Thyroid gland (tissue), 4 donors: ENCODE measurements around the gene ETV6. TPM values are rescaled to one million over a fixed set of nuclear protein-coding genes. Genes with fewer than 3 reads are reported as not detected.

ENCODE experiments used
- DNase-seq, 2 donors: peaks; one replicate each; pipeline ENCODE4 v3.0.0-alpha.2; 2019
- H3K27ac ChIP-seq, 3 donors: fragments of 200-600 bp; sonication (generic); 1 replicate in 2 of 3; 2 replicates in 1 of 3; pipeline ENCODE4 v1.5.1; 2016 to 2019; ENCODE audit warnings: mild to moderate bottlenecking in 1 of 3, moderate library complexity in 1 of 3
- H3K27me3 ChIP-seq: fragments of 200-600 bp; sonication (generic); one replicate; pipeline ENCODE4 v1.5.1; 2019
- H3K36me3 ChIP-seq, 2 donors: fragments of 200-600 bp; sonication (generic); one replicate each; pipeline ENCODE4 v1.5.1; 2016 to 2019
- H3K4me1 ChIP-seq, 2 donors: fragments of 200-600 bp; sonication (generic); one replicate each; pipeline ENCODE4 v1.5.1; 2017 to 2019
- H3K4me3 ChIP-seq, 3 donors: fragments of 200-600 bp; sonication (generic); replicated peaks in 1 of 3; 1 replicate in 2 of 3; 2 replicates in 1 of 3; pipeline ENCODE4 v1.5.1; 2016; ENCODE audit warnings: mild to moderate bottlenecking in 1 of 3
- H3K9me3 ChIP-seq: fragments of 200-600 bp; sonication (generic); one replicate; pipeline ENCODE4 v1.5.1; 2017
- POLR2A ChIP-seq, 2 donors: fragments of 450-650 bp; IDR thresholded peaks; one replicate each; pipeline ENCODE4 v1.6.1; 2017; ENCODE audit warnings: antibody characterized with exemption in 2 of 2, mild to moderate bottlenecking in 2 of 2, moderate library complexity in 1 of 2
- WGBS, 2 donors: methylation state at CpG; one replicate each; pipeline ENCODE4 v1.1.5; 2017; 5-methylcytosine and 5-hydroxymethylcytosine counted together
- intact Hi-C: fragments of 100-400 bp; cut with DNase I; formaldehyde crosslinking; loops from one replicate; pipeline ENCODE4 v1.15.1; 2023
- total RNA-seq, 4 donors: library from RNA; depleted of rRNA; stranded (reverse); fragments of >200 nt; gene quantifications; one replicate each; pipeline ENCODE4 v1.2.3, GENCODE V29; 2016
- TF ChIP-seq, protein P1 (sequence below), 6 experiments: fragments of 200-600 bp in 3 of 6; fragments of 450-650 bp in 3 of 6; sonication (generic) in 3 of 6; IDR thresholded peaks; one replicate each; pipeline ENCODE4 v1.5.1; 2016 to 2019; ENCODE audit warnings: antibody characterized with exemption in 6 of 6, mild to moderate bottlenecking in 2 of 6, inconsistent platforms in 1 of 6, moderate library complexity in 1 of 6

The ETV6 gene
- total RNA-seq, 4 donors from 2014 or later, result 16.6 to 35.6 (median 17.2) TPM

- intact Hi-C loops, result no loop called here
- 85 to 89% methylated on average over 4 of the region's 4 CpGs for WGBS, 2 donors
- no peak for TF ChIP-seq POLR2A (IDR thresholded peaks at IDR 0.05)
- TF ChIP-seq, protein P1, sequence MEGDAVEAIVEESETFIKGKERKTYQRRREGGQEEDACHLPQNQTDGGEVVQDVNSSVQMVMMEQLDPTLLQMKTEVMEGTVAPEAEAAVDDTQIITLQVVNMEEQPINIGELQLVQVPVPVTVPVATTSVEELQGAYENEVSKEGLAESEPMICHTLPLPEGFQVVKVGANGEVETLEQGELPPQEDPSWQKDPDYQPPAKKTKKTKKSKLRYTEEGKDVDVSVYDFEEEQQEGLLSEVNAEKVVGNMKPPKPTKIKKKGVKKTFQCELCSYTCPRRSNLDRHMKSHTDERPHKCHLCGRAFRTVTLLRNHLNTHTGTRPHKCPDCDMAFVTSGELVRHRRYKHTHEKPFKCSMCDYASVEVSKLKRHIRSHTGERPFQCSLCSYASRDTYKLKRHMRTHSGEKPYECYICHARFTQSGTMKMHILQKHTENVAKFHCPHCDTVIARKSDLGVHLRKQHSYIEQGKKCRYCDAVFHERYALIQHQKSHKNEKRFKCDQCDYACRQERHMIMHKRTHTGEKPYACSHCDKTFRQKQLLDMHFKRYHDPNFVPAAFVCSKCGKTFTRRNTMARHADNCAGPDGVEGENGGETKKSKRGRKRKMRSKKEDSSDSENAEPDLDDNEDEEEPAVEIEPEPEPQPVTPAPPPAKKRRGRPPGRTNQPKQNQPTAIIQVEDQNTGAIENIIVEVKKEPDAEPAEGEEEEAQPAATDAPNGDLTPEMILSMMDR (IDR thresholded peaks at IDR 0.05), result no peak
These were observed 66.1 kb downstream of the ETV6 start for GRCh38 chr12:11715621-11716020.

GRCh38 chr12:11716794-11717518 lies 67.5 kb downstream of the ETV6 start:
- TF ChIP-seq, protein P1 (IDR thresholded peaks at IDR 0.05), result no peak
- TF ChIP-seq POLR2A (IDR thresholded peaks at IDR 0.05), result no peak
- Histone ChIP-seq H3K4me3 (no peak overlapping the region), H3K9me3 (no peaks in the 10 kb centered on the region), H3K27ac (no peak overlapping the region), H3K27me3 (no peaks in the 10 kb centered on the region), H3K36me3 (no peaks in the 10 kb centered on the region), H3K4me1 (peaks cover 10 to 50% of the 10 kb centered on the region in 2 donors)
- intact Hi-C loops, result no loop called here
- 75 to 85% methylated on average over 8 of the region's 8 CpGs for WGBS, 2 donors
- no peak for DNase-seq

More at GRCh38 chr12:11715621-11716020, 66.1 kb downstream of the ETV6 start:
- peaks cover 10 to 57% of the 10 kb centered on the region in 2 donors for H3K4me1 ChIP-seq
- no peak overlapping the region for H3K4me3 ChIP-seq
- DNase-seq, result no peak
- H3K9me3 ChIP-seq, result no peaks in the 10 kb centered on the region
- no peaks in the 10 kb centered on the region for H3K27me3 ChIP-seq
- no peak overlapping the region for H3K27ac ChIP-seq
- H3K36me3 ChIP-seq, result no peaks in the 10 kb centered on the region

GRCh38 chr12:11717519-11717961 lies 68.1 kb downstream of the ETV6 start:
- TF ChIP-seq, protein P1 (IDR thresholded peaks at IDR 0.05), result no peak
- no peak for TF ChIP-seq POLR2A (IDR thresholded peaks at IDR 0.05)
- Histone ChIP-seq H3K27me3 (no peaks in the 10 kb centered on the region), H3K9me3 (no peaks in the 10 kb centered on the region), H3K27ac (no peak overlapping the region), H3K4me3 (no peak overlapping the region), H3K36me3 (no peaks in the 10 kb centered on the region), H3K4me1 (peaks cover 10 to 47% of the 10 kb centered on the region in 2 donors)
- intact Hi-C loops, result no loop called here
- no peak for DNase-seq
- 67 to 75% methylated on average over 8 of the region's 8 CpGs for WGBS, 2 donors

DNA sequence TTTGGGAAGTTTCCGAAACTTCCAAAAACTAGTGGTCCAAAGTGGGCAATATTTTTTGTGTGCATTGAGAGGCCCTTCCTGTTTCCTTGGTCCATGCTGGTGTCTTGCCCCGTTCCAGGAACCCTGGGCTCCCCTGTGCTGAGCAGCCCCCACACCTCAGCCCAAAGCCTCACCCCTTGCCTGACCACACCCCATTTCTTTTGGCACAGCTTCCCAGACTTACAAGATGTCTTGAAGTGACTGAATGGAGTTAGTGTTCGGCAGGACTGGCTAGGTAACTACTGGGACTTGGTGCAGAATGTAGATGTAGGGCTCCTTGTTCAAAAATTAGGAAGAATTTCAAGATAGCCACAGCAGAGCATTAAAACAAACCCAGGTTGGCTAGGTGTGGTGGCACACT lies 68.6 kb downstream of the ETV6 start:
- Histone ChIP-seq H3K4me3 (no peak overlapping the region), H3K27ac (no peak overlapping the region), H3K4me1 (peaks cover 10 to 47% of the 10 kb centered on the region in 2 donors), H3K36me3 (no peaks in the 10 kb centered on the region), H3K9me3 (no peaks in the 10 kb centered on the region), H3K27me3 (no peaks in the 10 kb centered on the region)
- intact Hi-C loops, result no loop called here
- WGBS, 2 donors, result 80 to 90% methylated on average over 3 of the region's 3 CpGs
- TF ChIP-seq, protein P1 (IDR thresholded peaks at IDR 0.05), result no peak
- no peak for TF ChIP-seq POLR2A (IDR thresholded peaks at IDR 0.05)
- DNase-seq, result no peak

- intact Hi-C loops, result no loop called here
- TF ChIP-seq POLR2A (IDR thresholded peaks at IDR 0.05), result no peak
- TF ChIP-seq, protein P1 (IDR thresholded peaks at IDR 0.05), result no peak
- H3K4me3 ChIP-seq, result no peak overlapping the region
- peaks cover 10 to 46% of the 10 kb centered on the region in 2 donors for H3K4me1 ChIP-seq
- no peak overlapping the region for H3K27ac ChIP-seq
- no peak for DNase-seq
- no peaks in the 10 kb centered on the region for H3K36me3 ChIP-seq
- WGBS, 2 donors, result 86% methylated on average over 6 of the region's 6 CpGs
- H3K9me3 ChIP-seq, result no peaks in the 10 kb centered on the region
- no peaks in the 10 kb centered on the region for H3K27me3 ChIP-seq
These were observed 69.3 kb downstream of the ETV6 start for GRCh38 chr12:11718768-11719253.
